Activated T-cell treated with anti-CD3 and anti-CD28 coated beads, Interleukin-2, amount 50 U/mL, for 72 hours (primary cell): ENCODE measurements around the gene HOXB3. TPM values are rescaled to one million over a fixed set of nuclear protein-coding genes. Genes with fewer than 3 reads are reported as not detected.

Experiments used
- ATAC-seq, 2 donors: fragments of 150-1000 bp; cut with Tn5 transposase; replicated peaks in 1 of 2; 2 replicates each; pipeline ENCODE4 v1.10.0; 2021; ENCODE audit warnings: moderate library complexity in 2 of 2, mild to moderate bottlenecking in 1 of 2
- DNase-seq, 2 donors: peaks; one replicate each; pipeline ENCODE4 v3.0.0; 2021 to 2022; ENCODE audit warnings: mixed read lengths in 1 of 2
- H3K27ac Mint-ChIP-seq: one replicate; pipeline ENCODE4 v1.8.0; 2022; ENCODE audit warnings: mild to moderate bottlenecking, moderate library complexity, mixed read lengths
- H3K27me3 Mint-ChIP-seq: one replicate; pipeline ENCODE4 v1.8.0; 2022; ENCODE audit warnings: low read depth, mixed read lengths
- H3K36me3 Mint-ChIP-seq, 2 donors: one replicate each; pipeline ENCODE4 v1.8.0; 2022; ENCODE audit warnings: mixed read lengths in 2 of 2, mild to moderate bottlenecking in 1 of 2; ENCODE audit not compliant: insufficient read depth in 2 of 2
- H3K4me1 Mint-ChIP-seq: one replicate; pipeline ENCODE4 v1.8.0; 2022; ENCODE audit warnings: low read depth, mixed read lengths
- H3K4me3 Mint-ChIP-seq, 2 donors: one replicate each; pipeline ENCODE4 v1.8.0; 2022; ENCODE audit warnings: mild to moderate bottlenecking in 2 of 2, mixed read lengths in 2 of 2, moderate library complexity in 2 of 2
- H3K9me3 Mint-ChIP-seq, 2 donors: one replicate each; pipeline ENCODE4 v1.8.0; 2022; ENCODE audit warnings: mixed read lengths in 2 of 2
- total RNA-seq, 2 donors: library from RNA; stranded (reverse); gene quantifications; one replicate each; pipeline ENCODE4 v1.2.3, GENCODE V29; 2022

HOXB3 gene
- total RNA-seq, 2 donors from 2014 or later, result 2.9 to 8.1 TPM

DNA sequence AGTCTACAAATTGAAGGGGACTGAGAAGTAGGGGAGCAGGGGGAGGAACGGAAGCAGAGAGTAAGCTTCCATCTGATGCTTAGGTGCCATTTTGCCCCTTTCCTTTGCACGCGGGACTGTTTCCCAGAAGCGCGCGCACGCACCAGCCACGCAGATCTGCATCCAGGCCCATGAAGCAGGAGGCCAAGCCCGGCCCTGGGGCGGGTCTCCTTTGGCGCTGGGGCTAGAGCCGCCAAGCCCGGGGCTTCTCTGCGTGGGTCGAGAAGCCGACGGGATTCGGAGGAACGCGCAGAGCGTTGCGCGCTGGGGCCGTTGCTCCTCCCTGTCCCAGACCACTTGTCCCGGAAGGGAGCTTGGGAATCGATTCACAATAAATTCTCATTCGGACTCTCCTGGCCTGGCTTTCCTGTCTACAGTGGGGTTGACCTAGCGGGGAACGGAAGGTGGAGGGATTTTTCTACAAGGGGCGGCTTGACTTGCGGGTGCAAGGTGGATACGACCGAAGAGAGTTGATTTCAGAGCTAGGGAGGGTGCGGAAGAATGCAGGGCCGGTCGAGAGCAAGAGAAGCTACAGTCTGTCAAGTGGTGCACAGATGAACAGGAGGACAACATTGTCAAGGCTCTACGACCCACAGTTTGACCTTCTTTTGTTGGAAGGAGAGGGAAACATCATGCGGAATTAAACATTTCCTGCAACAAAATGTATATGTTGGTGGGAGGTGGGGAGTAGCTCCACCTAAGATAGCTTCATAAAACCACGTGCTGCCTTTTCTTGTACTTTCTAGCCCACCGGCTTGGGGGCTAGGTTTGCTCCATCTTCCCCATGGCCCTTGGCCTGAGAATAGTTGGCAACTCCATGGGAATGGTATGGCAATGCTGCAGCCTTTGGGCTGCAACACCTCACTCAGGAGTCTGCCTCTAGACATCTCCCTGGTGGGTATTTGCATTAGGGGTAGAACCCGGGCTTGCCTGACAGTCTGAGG, 31.7 kb upstream of the HOXB3 start:
- DNase-seq, result no peak
- ATAC-seq, result no peak
- H3K9me3 Mint-ChIP-seq, result no peaks in the 10 kb centered on the region
- H3K36me3 Mint-ChIP-seq, result peaks cover 3 to 4% of the 10 kb centered on the region in 2 donors
- no peak overlapping the region for H3K27ac Mint-ChIP-seq
- peaks cover 95% of the 10 kb centered on the region for H3K27me3 Mint-ChIP-seq
- no peak overlapping the region for H3K4me3 Mint-ChIP-seq
- peaks cover 10% of the 10 kb centered on the region for H3K4me1 Mint-ChIP-seq

DNA sequence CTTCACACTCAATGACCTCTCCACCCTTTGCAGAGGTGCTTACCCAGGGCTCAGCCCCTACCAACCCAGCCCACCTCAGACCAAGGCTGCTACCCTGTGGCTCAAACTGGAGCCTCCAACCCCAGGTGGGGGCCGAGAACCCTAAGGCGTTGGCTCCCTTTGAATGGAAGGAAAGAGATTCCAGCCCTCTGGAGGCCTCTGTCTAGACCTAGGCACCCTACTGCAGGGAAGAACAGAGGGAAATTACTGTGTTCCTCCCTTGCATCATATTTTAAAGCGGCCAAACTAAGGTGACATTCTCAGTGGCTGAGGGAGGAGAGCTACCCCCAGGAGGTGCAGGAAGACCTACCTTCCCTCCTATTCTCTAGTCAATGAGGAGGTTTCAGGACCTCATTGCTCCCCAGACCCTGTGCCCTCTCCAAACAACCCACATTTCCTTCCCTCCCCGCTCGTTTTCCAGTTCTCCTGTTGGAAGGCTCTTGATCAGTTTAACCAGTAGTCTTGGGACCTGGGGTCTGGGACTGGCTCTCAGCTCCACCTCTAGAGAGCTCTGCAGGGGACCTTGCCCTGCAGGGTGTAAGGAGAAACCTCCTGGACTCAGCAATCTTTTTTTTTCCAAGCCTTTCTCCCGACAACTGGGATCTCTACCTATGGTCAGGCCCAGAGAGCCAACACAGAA, 30.6 kb upstream of the HOXB3 start:
- Mint-ChIP-seq H3K27me3 (peaks cover 93% of the 10 kb centered on the region), H3K36me3 (peaks cover under 1% of the 10 kb centered on the region in 2 donors), H3K4me3 (no peak overlapping the region), H3K27ac (no peak overlapping the region), H3K4me1 (peaks cover 8% of the 10 kb centered on the region), H3K9me3 (no peaks in the 10 kb centered on the region)
- ATAC-seq, result no peak
- DNase-seq, result no peak

DNA sequence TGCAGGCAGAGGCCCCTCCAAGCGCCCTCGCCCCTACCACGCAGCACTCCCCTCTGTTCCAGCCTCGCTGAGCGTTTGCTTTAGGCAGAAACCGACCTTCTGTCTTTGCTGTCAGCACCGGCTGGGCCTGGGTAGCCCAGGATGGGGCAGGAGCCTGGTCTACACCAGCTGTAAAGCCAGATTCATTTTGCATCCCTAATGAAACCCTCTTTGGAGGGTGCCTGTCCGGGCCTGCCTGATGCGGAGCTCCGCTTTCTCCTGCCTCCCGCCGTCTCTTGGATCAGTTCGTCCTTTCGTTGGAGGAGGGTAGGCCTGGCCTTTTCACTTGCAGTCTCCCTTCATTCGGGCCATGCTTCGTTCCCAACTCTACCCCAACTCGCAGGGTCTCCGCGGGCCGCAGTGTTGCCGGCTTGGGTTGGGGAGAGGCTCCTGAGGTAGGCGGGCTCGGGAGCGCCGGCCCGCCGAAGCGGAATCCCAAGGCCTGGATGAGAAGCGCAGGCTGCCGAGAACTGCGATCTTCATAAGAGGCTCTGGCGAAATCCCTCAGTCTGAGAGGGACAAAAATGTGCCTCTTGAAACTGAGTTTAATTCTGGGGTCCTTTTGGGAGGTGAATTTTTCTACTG, 29.9 kb upstream of the HOXB3 start:
- H3K4me1 Mint-ChIP-seq, result peaks cover 14% of the 10 kb centered on the region
- H3K9me3 Mint-ChIP-seq, result no peaks in the 10 kb centered on the region
- H3K27ac Mint-ChIP-seq, result peak overlapping the region; percentile 55
- no peak for ATAC-seq
- H3K27me3 Mint-ChIP-seq, result peaks cover 97% of the 10 kb centered on the region
- no peak for DNase-seq
- H3K36me3 Mint-ChIP-seq, result no peaks in the 10 kb centered on the region
- H3K4me3 Mint-ChIP-seq, result peak overlapping the region; percentile 46 to 48

DNA sequence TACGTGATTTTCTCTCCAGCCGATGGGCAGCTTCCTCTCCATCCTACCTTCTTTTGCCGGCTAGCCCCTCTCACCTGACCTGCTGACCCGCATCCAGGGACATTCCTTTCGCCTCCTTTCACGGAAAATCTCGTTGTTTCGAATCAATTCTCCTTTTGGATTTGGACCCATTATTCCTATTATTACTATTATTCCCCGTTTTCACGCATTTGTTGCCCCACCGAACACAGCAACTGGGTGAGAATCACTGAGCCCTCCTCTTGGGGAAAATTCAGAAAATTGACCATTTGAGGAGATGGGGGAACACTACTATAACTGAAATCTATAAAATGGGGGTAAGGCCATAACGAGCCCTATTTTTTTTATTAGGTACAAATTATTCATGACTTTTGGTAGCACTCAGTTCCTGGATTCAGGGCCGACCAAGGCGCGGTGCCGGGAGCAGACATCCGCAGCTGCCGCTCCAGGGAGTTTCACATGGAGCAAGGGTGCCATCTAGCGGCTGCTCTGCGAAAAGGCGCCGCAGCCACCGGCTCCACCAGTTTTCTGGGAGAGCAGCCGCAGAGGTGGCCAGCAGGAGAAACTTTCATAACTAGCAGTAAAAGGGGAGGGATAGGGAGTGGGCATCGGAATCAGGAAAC, 28.3 kb upstream of the HOXB3 start:
- H3K27ac Mint-ChIP-seq, result peak overlapping the region; percentile 22
- H3K4me1 Mint-ChIP-seq, result peaks cover 30% of the 10 kb centered on the region
- H3K27me3 Mint-ChIP-seq, result peaks cover 99% of the 10 kb centered on the region
- H3K9me3 Mint-ChIP-seq, result no peaks in the 10 kb centered on the region
- ATAC-seq (peak; percentile 63 to 72), DNase-seq (peak; percentile 80 to 87)
- peak overlapping the region; percentile 67 to 75 for H3K4me3 Mint-ChIP-seq
- H3K36me3 Mint-ChIP-seq, result no peaks in the 10 kb centered on the region

DNA sequence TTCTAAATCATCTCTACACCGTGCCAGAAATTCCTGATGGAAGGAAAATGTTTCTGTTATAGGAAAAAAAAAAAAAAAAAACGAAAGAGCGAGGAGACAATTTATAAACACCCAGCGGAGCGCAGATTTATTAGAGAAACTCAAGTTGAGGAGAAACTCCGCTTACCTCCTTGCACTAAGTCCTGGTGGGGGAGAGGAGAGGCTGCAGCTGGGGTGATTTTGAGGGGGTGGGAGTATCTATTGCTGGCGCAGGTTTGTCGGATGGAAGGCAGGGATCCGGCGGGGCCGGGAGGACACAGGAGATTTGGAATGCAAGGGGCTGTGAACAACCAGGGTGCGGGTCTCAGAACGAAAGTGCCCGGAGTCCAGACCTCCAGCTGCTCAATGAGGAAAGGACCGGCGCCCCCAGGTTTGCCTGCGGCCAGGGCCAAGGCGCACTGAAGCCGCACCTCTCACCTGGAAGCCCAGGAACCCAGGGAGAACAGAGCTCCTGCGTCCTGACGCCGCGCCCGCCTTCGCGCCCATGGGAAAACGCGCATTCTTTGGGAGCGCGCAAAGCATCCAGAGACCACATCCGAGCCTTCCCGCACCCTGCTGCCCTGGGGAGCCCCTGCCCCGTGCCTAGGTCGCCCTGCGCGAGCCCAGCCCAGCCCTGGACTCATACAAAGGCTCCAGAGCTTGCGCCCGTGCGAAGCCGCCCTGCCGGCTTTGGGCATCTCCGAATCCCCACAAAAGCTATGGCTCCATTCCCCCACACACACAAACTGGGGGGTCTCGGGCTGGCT, 27.6 kb upstream of the HOXB3 start:
- peaks cover 34% of the 10 kb centered on the region for H3K4me1 Mint-ChIP-seq
- peak overlapping the region; percentile 25 to 75 for H3K4me3 Mint-ChIP-seq
- H3K27ac Mint-ChIP-seq, result no peak overlapping the region
- DNase-seq (no peak), ATAC-seq (no peak)
- no peaks in the 10 kb centered on the region for H3K9me3 Mint-ChIP-seq
- H3K27me3 Mint-ChIP-seq, result peaks cover 99% of the 10 kb centered on the region
- no peaks in the 10 kb centered on the region for H3K36me3 Mint-ChIP-seq

DNA sequence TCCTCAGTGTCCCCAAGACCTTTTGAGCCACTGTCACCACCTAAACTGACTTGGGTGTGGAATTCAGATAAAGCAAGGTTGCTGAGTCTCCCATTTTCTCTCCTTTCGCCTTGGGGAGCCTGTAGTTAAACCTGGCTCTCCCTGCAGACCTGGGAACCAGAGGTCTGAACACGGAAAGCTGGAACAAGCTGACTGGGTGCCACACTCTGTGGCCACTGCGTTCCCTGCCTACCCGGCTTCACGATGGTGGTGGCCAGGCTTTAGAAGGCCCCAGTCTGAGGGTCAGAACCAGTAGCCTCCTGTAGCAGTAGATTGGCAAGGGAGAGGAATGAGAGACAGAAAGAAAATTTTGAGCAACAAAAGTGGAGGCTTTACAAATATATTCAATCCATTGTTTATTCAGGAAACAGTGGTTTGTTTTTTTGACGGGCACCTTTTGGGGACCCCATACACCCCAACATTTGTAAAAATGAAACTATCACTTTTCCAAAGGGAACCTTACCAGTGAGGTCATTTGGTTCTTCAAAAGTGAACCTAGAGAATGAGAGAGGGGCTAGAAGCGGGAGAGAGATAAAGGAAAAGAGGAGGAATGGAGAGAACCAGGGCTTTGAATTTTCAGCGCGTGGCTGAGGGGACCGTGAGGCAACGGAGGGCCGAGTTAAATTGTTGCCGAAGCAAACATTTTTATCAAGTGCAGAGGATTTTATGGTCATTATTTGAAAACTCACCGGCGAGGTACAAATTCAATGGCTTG, 26.9 kb upstream of the HOXB3 start:
- H3K4me3 Mint-ChIP-seq, result peak overlapping the region; percentile 4 to 25
- DNase-seq (no peak), ATAC-seq (no peak)
- H3K9me3 Mint-ChIP-seq, result no peaks in the 10 kb centered on the region
- H3K27me3 Mint-ChIP-seq, result peaks cover 99% of the 10 kb centered on the region
- H3K4me1 Mint-ChIP-seq, result peaks cover 40% of the 10 kb centered on the region
- no peaks in the 10 kb centered on the region for H3K36me3 Mint-ChIP-seq
- peak overlapping the region; percentile 31 for H3K27ac Mint-ChIP-seq

DNA sequence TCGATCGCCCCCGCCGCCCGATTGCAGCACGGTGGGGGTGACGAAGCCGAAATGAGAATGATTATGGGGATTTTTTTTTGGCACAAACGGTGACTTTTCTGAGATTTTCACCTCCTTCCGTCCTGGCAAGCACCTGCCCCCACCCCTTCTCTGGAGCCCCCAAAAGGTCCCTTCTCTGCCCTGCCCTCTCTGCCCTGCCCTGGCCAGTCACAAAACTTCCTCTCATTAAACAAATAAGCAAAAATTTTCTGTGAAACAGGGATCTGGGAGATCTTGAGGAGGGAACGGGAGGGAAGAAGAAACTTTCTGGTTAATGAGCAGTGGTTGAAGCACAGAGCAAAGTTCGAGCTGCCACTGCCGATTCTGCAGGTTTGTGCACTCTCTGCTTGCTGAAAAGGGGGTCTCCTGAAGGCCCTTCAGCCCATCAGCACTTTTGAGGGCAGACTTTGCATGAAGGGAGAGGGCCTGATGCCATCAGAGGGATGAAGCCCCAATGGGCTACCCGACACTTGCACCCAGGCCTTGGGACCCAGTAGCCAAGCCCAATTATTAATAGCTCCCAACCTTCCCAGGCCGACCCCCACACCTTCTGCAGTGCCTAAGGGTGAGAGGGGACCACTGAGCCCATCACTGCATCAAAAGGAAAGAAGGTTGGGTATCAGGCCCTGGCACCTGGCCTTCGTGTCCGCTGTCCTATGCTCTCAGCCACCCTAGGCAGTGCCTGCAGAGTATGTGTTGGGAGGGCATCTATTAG, 26.1 kb upstream of the HOXB3 start:
- Mint-ChIP-seq H3K4me1 (peaks cover 47% of the 10 kb centered on the region), H3K27ac (no peak overlapping the region), H3K4me3 (no peak overlapping the region)

DNA sequence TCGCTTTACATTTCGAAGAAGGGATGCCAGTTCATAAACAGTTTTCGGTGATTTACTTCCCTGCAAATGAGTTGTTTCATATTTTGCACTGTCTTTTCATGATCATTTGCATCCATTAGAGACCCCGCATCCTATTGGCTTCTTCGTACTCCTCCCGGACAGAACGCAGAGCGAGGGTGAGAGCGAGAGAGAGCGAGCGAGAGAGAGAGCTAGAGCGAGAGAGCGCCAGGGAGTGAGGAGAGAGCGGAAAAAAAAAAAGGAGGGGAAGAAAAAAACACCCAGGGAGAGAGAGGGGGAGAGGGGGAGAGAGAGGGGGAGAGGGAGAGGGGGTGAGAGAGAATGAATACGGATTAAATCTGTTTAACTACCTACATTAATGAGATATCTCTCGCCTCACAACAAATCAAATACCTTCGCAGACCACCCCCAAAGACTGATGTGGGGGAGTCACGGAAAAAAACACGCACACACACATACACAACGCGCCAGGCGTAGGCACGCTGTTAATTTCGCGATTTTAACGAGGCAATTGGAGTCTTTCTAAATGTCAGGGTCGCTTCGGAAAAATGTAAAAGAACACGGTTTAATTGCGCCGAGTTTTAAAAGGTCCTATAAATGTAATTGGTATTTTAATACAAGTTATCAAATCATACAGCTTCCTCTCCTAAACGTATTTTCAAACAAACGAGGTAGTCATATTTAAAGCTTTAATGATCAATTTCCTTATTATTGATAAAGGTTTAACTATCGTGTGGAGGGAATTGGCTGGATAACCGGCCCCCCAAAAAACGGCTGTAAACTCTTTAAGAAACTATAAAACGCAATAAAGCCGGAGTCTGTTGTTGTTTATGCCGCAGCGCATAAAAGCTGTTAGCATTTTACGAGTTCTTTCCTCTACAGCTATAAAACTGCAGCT, 25.3 kb upstream of the HOXB3 start, which contains the start of gene HOXB8:
Gene HOXB8, minus strand, starts transcription at position 246 of the 916 bp plus-strand sequence. CDS start 588 bp downstream, outside the sequence.
- H3K36me3 Mint-ChIP-seq, result peaks cover 0 to 2% of the 10 kb centered on the region in 2 donors
- peaks cover 52% of the 10 kb centered on the region for H3K4me1 Mint-ChIP-seq
- H3K27ac Mint-ChIP-seq, result no peak within 1 kb of the TSS
- H3K27me3 Mint-ChIP-seq, result peaks cover 96% of the 10 kb centered on the region
- no peak for DNase-seq
- H3K9me3 Mint-ChIP-seq, result no peaks in the 10 kb centered on the region
- H3K4me3 Mint-ChIP-seq, result peak within 1 kb of the TSS; percentile 85 to 92
- no peak for ATAC-seq

More for the DNA sequence above, 26.1 kb upstream of the HOXB3 start:
- no peaks in the 10 kb centered on the region for H3K36me3 Mint-ChIP-seq
- H3K27me3 Mint-ChIP-seq, result peaks cover 99% of the 10 kb centered on the region
- H3K9me3 Mint-ChIP-seq, result no peaks in the 10 kb centered on the region
- ATAC-seq (no peak), DNase-seq (no peak)

DNA sequence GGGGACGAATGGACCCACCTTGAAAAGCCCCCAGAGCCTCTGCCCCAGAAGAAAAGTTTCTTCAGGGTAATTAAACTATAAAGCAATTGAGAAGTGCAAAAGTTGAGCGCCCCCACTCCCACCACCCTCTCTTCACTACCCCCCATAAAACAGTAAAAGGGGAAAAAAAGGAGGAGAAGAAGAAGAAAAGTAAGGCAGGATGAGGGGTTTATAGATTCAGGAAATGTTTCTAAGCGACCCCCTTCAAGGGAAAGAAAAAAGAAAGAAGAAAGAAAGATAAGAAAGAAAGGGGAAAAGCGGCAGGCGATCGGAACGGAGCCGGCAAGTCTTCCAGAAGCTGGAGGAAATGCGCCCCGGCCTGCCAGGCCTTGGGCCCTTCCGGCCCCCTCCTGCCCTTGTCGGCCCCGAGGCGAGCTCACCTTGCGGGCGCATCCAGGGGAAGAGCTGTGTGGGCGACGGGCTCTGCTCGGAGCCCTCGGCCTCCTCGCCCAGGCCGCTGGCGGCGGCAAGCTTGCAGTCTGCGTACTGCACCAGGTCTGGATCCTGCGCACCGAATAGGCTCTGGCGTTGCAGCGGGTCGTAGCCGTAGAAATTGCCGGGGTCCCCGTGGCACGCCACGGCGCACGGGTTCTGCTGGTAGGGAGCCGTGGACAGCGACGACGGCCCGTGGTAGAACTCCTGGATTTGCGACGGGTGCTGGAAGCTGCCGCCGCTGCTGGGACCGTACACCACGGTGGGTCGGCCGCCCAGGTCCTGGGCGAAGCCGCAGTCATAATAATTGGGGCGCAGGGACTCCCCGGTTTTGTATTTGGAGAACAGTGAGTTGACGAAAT, 24.0 kb upstream of the HOXB3 start:
- H3K9me3 Mint-ChIP-seq, result no peaks in the 10 kb centered on the region
- peaks cover 0 to 2% of the 10 kb centered on the region in 2 donors for H3K36me3 Mint-ChIP-seq
- peak; percentile 50 to 61 for DNase-seq
- H3K27ac Mint-ChIP-seq, result peak overlapping the region; percentile 92
- H3K4me1 Mint-ChIP-seq, result peaks cover 52% of the 10 kb centered on the region
- ATAC-seq, result peak; percentile 31 to 46
- H3K27me3 Mint-ChIP-seq, result peaks cover 92% of the 10 kb centered on the region
- peak overlapping the region; percentile 85 to 92 for H3K4me3 Mint-ChIP-seq
